ENCODE measurements around the gene STXBP6. TPM values are rescaled to one million over a fixed set of nuclear protein-coding genes. Genes with fewer than 3 reads are reported as not detected.

The STXBP6 gene
- total RNA-seq, 1 experiment from 2014 or later, result not detected

GRCh38 chr14:24990773-24991172 lies 59.2 kb downstream of the STXBP6 start:
- Histone ChIP-seq H3K4me3 (ENCODE audit: low read depth in 2 of 2, low read length in 2 of 2) (no peak overlapping the region), H3K9me3 (ENCODE audit: control insufficient read depth, insufficient read depth, low read depth, low read length) (no peaks in the 10 kb centered on the region), H3K27me3 (ENCODE audit: control insufficient read depth, insufficient read depth, low read length) (no peaks in the 10 kb centered on the region), H3K27ac (ENCODE audit: low read length) (no peak overlapping the region), H3K36me3 (ENCODE audit: control insufficient read depth, insufficient read depth, low read length) (no peaks in the 10 kb centered on the region), H3K4me1 (ENCODE audit: control insufficient read depth, insufficient read depth, low read length) (no peaks in the 10 kb centered on the region)
- CTCF ChIA-PET, result no interaction called here
- POLR2A ChIA-PET, result no interaction called here
- intact Hi-C loops (cut with micrococcal nuclease; ENCODE audit: unreplicated experiment) (no loop called here), in situ Hi-C loops (cut with HindIII; ENCODE audit: low pct_unique_long_range_greater_than_20kb, low sequenced_read_pairs) (no loop called here)
- no peak for TF ChIP-seq CTCF (IDR thresholded peaks at IDR 0.05)
- no peak for TF ChIP-seq TCF7L2 (IDR thresholded peaks at IDR 0.05; ENCODE audit: low read depth, low read length)
- no peak for TF ChIP-seq POLR2AphosphoS5 (IDR thresholded peaks at IDR 0.05; ENCODE audit: low read depth, low read length)
- ATAC-seq (no peak), DNase-seq (ENCODE audit: low read depth, low spot score) (no peak)
- no TSS peak for BruUV-seq (replicated peaks)

- H3K27me3 ChIP-seq (ENCODE audit: control insufficient read depth, insufficient read depth, low read length), result no peaks in the 10 kb centered on the region
- no peaks in the 10 kb centered on the region for H3K9me3 ChIP-seq (ENCODE audit: control insufficient read depth, insufficient read depth, low read depth, low read length)
- TF ChIP-seq SIN3A (IDR thresholded peaks at IDR 0.05; ENCODE audit: borderline replicate concordance, insufficient read depth, low read depth, low read length), result no peak
- TF ChIP-seq POLR2AphosphoS5 (IDR thresholded peaks at IDR 0.05; ENCODE audit: low read depth, low read length), result no peak
- TF ChIP-seq CTCF (IDR thresholded peaks at IDR 0.05), result no peak
- no peak for TF ChIP-seq TCF7L2 (IDR thresholded peaks at IDR 0.05; ENCODE audit: low read depth, low read length)
- no peak for TF ChIP-seq REST (IDR thresholded peaks at IDR 0.05; ENCODE audit: insufficient read depth in 1 of 2, low read depth in 2 of 2, low read length in 1 of 2)
- ChIA-PET CTCF (no interaction called here), POLR2A (no interaction called here)
- DNase-seq (ENCODE audit: low read depth, low spot score) (no peak), ATAC-seq (no peak)
- in situ Hi-C loops (cut with HindIII; ENCODE audit: low pct_unique_long_range_greater_than_20kb, low sequenced_read_pairs) (no loop called here), intact Hi-C loops (cut with micrococcal nuclease; ENCODE audit: unreplicated experiment) (no loop called here)
- no peaks in the 10 kb centered on the region for H3K4me1 ChIP-seq (ENCODE audit: control insufficient read depth, insufficient read depth, low read length)
- no peak overlapping the region for H3K4me3 ChIP-seq (ENCODE audit: low read depth in 2 of 2, low read length in 2 of 2)
- no peaks in the 10 kb centered on the region for H3K36me3 ChIP-seq (ENCODE audit: control insufficient read depth, insufficient read depth, low read length)
- BruUV-seq (replicated peaks), result no TSS peak
- no peak overlapping the region for H3K27ac ChIP-seq (ENCODE audit: low read length)
Observed at GRCh38 chr14:24990050-24990449, 59.9 kb downstream of the STXBP6 start.

GRCh38 chr14:24988760-24989159 lies 61.2 kb downstream of the STXBP6 start:
- ChIA-PET CTCF (no interaction called here), POLR2A (no interaction called here)
- ATAC-seq (no peak), DNase-seq (ENCODE audit: low read depth, low spot score) (no peak)
- Histone ChIP-seq H3K27me3 (ENCODE audit: control insufficient read depth, insufficient read depth, low read length) (no peaks in the 10 kb centered on the region), H3K36me3 (ENCODE audit: control insufficient read depth, insufficient read depth, low read length) (no peaks in the 10 kb centered on the region), H3K4me3 (ENCODE audit: low read depth in 2 of 2, low read length in 2 of 2) (no peak overlapping the region), H3K9me3 (ENCODE audit: control insufficient read depth, insufficient read depth, low read depth, low read length) (no peaks in the 10 kb centered on the region), H3K4me1 (ENCODE audit: control insufficient read depth, insufficient read depth, low read length) (no peaks in the 10 kb centered on the region), H3K27ac (ENCODE audit: low read length) (no peak overlapping the region)
- intact Hi-C loops (cut with micrococcal nuclease; ENCODE audit: unreplicated experiment), result no loop called here
- TF ChIP-seq SIN3A (IDR thresholded peaks at IDR 0.05; ENCODE audit: borderline replicate concordance, insufficient read depth, low read depth, low read length) (no peak), REST (IDR thresholded peaks at IDR 0.05; ENCODE audit: insufficient read depth in 1 of 2, low read depth in 2 of 2, low read length in 1 of 2) (no peak)
- in situ Hi-C loops (cut with HindIII; ENCODE audit: low pct_unique_long_range_greater_than_20kb, low sequenced_read_pairs), result no loop called here
- no TSS peak for BruUV-seq (replicated peaks)
